ENCODE data around the gene TCAP. TPM values are rescaled to one million over a fixed set of nuclear protein-coding genes. Genes with fewer than 3 reads are reported as not detected.

The TCAP gene
- total RNA-seq, 1 donor from 2014 or later = 4,965 TPM

- intact Hi-C loops (cut with micrococcal nuclease) = no loop called here
- ATAC-seq (no peak), DNase-seq (no peak)
Measured at GRCh38 chr17:39714234-39714633, 49.1 kb downstream of the TCAP start.

GRCh38 chr17:39715375-39716072, 50.4 kb downstream of the TCAP start:
- peak; percentile 3 for ATAC-seq
- intact Hi-C loops (cut with micrococcal nuclease) = no loop called here
- DNase-seq = no peak

Other genes with a start within 250 kb of the TCAP start
- gene MED1, start 214.1 kb upstream of the TCAP start, total RNA-seq = 21.5 TPM
- gene CDK12, start 203.9 kb upstream of the TCAP start, total RNA-seq = 20.2 TPM
- not detected for gene NEUROD2, start 57.4 kb upstream of the TCAP start, total RNA-seq
- 0.55 TPM for gene PPP1R1B, start 38.4 kb upstream of the TCAP start, total RNA-seq
- 18.7 TPM for gene STARD3, start 28.2 kb upstream of the TCAP start, total RNA-seq
- gene PNMT, start 3.1 kb downstream of the TCAP start, total RNA-seq = 5.8 TPM
- gene PGAP3, start 22.7 kb downstream of the TCAP start, total RNA-seq = 7.3 TPM
- 75.8 TPM for gene ERBB2, start 34.7 kb downstream of the TCAP start, total RNA-seq
- gene MIEN1, start 65.2 kb downstream of the TCAP start, total RNA-seq = 49.3 TPM
- 5.1 TPM for gene GRB7, start 72.6 kb downstream of the TCAP start, total RNA-seq
- 0.42 TPM for gene IKZF3, start 199.0 kb downstream of the TCAP start, total RNA-seq
- gene ZPBP2, start 202.9 kb downstream of the TCAP start, total RNA-seq = not detected

Measured in left ventricle myocardium superior (tissue), 1 donor.